Lower lobe of right lung (tissue), 2 donors: ENCODE data around the gene DVL1. TPM values are rescaled to one million over a fixed set of nuclear protein-coding genes. Genes with fewer than 3 reads are reported as not detected.

Source experiments
- ATAC-seq, 2 donors: fragments of 200-7000 bp; cut with Tn5 transposase; one replicate each; pipeline ENCODE4 v1.9.1; 2020 to 2022; ENCODE audit warnings: mild to moderate bottlenecking in 2 of 2, moderate library complexity in 2 of 2
- DNase-seq: peaks from one replicate; pipeline ENCODE4 v3.0.0-alpha.2; 2020
- H3K27ac ChIP-seq: fragments of 200-600 bp; one replicate; pipeline ENCODE4 v1.8.0; 2022
- H3K27me3 ChIP-seq: fragments of 200-600 bp; one replicate; pipeline ENCODE4 v1.8.0; 2022; ENCODE audit warnings: low read depth
- H3K36me3 ChIP-seq: fragments of 200-600 bp; one replicate; pipeline ENCODE4 v1.8.0; 2022; ENCODE audit warnings: mild to moderate bottlenecking
- H3K4me1 ChIP-seq: fragments of 200-600 bp; one replicate; pipeline ENCODE4 v1.8.0; 2022
- H3K4me3 ChIP-seq: fragments of 200-600 bp; one replicate; pipeline ENCODE4 v1.8.0; 2022; ENCODE audit warnings: mild to moderate bottlenecking
- H3K9me3 ChIP-seq: fragments of 200-600 bp; one replicate; pipeline ENCODE4 v1.8.0; 2022
- CTCF ChIP-seq: fragments of 200-600 bp; IDR thresholded peaks from one replicate; pipeline ENCODE4 v1.8.0; 2022; ENCODE audit warnings: antibody characterized with exemption, mild to moderate bottlenecking
- intact Hi-C: fragments of 100-400 bp; cut with DNase I; formaldehyde crosslinking; loops from one replicate; pipeline ENCODE4 v1.11.0; 2022
- total RNA-seq: library from RNA; stranded (reverse); fragmentation: NEBNext Ultra II Directional; extraction: Animal tissue kit (Norgen Biotek cat#: 25700); gene quantifications from one replicate; pipeline ENCODE4 v1.2.1, GENCODE V29; 2021
- donor health status: DM: no; HTN: yes; CAD: no; lungs with severe emphysema.

Gene DVL1
- total RNA-seq, 1 donor from 2014 or later: 60.4 TPM

GRCh38 chr1:1293263-1294249 lies 55.7 kb downstream of the DVL1 start:
- intact Hi-C loops: no loop called here
- H3K4me1 ChIP-seq: no peaks in the 10 kb centered on the region
- ATAC-seq: peak in 1 of 2 donors; percentile 7
- no peaks in the 10 kb centered on the region for H3K27me3 ChIP-seq
- TF ChIP-seq CTCF: no peak
- DNase-seq: no peak
- H3K9me3 ChIP-seq: no peaks in the 10 kb centered on the region
- peaks cover 14% of the 10 kb centered on the region for H3K36me3 ChIP-seq
- no peak overlapping the region for H3K4me3 ChIP-seq
- H3K27ac ChIP-seq: no peak overlapping the region

- H3K4me3 ChIP-seq: no peak overlapping the region
- peaks cover 14% of the 10 kb centered on the region for H3K36me3 ChIP-seq
- intact Hi-C loops: no loop called here
- no peak for TF ChIP-seq CTCF
- ATAC-seq (no peak), DNase-seq (no peak)
- H3K27me3 ChIP-seq: no peaks in the 10 kb centered on the region
- no peaks in the 10 kb centered on the region for H3K9me3 ChIP-seq
- no peaks in the 10 kb centered on the region for H3K4me1 ChIP-seq
- no peak overlapping the region for H3K27ac ChIP-seq
Measured at GRCh38 chr1:1292851-1293250, 56.4 kb downstream of the DVL1 start.

- Histone ChIP-seq H3K4me1 (no peaks in the 10 kb centered on the region), H3K9me3 (no peaks in the 10 kb centered on the region), H3K27me3 (peaks cover 4% of the 10 kb centered on the region), H3K27ac (no peak overlapping the region), H3K36me3 (peaks cover 14% of the 10 kb centered on the region), H3K4me3 (no peak overlapping the region)
- ATAC-seq: no peak
- DNase-seq: no peak
- TF ChIP-seq CTCF: no peak
- intact Hi-C loops: no loop called here
Measured at GRCh38 chr1:1292442-1292779, 56.8 kb downstream of the DVL1 start.

- Histone ChIP-seq H3K27ac (no peak overlapping the region), H3K36me3 (peaks cover 14% of the 10 kb centered on the region), H3K27me3 (peaks cover 10% of the 10 kb centered on the region), H3K4me1 (no peaks in the 10 kb centered on the region), H3K9me3 (no peaks in the 10 kb centered on the region), H3K4me3 (no peak overlapping the region)
- ATAC-seq (peak; percentile 72 to 84), DNase-seq (peak; percentile 78)
- intact Hi-C loops: no loop called here
- peak; percentile 57 for TF ChIP-seq CTCF
Measured at GRCh38 chr1:1291548-1292441, 57.4 kb downstream of the DVL1 start.

- peak; percentile 2 to 9 for ATAC-seq
- intact Hi-C loops: no loop called here
Measured at GRCh38 chr1:1291023-1291528, 58.1 kb downstream of the DVL1 start.

More at GRCh38 chr1:1291023-1291528, 58.1 kb downstream of the DVL1 start:
- peaks cover 13% of the 10 kb centered on the region for H3K36me3 ChIP-seq
- H3K4me3 ChIP-seq: no peak overlapping the region
- no peak for TF ChIP-seq CTCF
- H3K4me1 ChIP-seq: no peaks in the 10 kb centered on the region
- no peaks in the 10 kb centered on the region for H3K9me3 ChIP-seq
- H3K27me3 ChIP-seq: peaks cover 17% of the 10 kb centered on the region
- no peak overlapping the region for H3K27ac ChIP-seq
- no peak for DNase-seq
